HepG2 (cell line): ENCODE results near the gene ANXA11.

ENCODE experiments used
- GMEB1 ChIP-seq: sonication (generic); formaldehyde crosslinking; IDR thresholded peaks from 2 replicates; pipeline ENCODE4 v1.5.1; 2020; ENCODE audit warnings: missing genetic modification reagents, mild to moderate bottlenecking, borderline replicate concordance
- JUN ChIP-seq: sonication (generic); formaldehyde crosslinking; IDR thresholded peaks from 2 replicates; pipeline ENCODE4 v1.4.0; 2020; ENCODE audit warnings: mild to moderate bottlenecking, missing genetic modification reagents
- PHF20 ChIP-seq: sonication (generic); formaldehyde crosslinking; IDR thresholded peaks from 2 replicates; pipeline ENCODE4 v1.5.0; 2020; ENCODE audit warnings: mild to moderate bottlenecking, missing genetic modification reagents
- SMC3 ChIP-seq: IDR thresholded peaks from 2 replicates; pipeline ENCODE4 v1.6.1; 2011; ENCODE audit warnings: low read length, improper control_type of control experiment
- TAF1 ChIP-seq: sonication (generic); formaldehyde crosslinking; IDR thresholded peaks from 2 replicates; pipeline ENCODE4 v1.4.0; 2020; ENCODE audit warnings: missing genetic modification reagents
- ZNF431 ChIP-seq: sonication (generic); formaldehyde crosslinking; IDR thresholded peaks from 2 replicates; pipeline ENCODE4 v1.9.0; 2022; ENCODE audit warnings: missing genetic modification reagents, low read depth, mild to moderate bottlenecking, borderline replicate concordance
- ZNF512B ChIP-seq: sonication (generic); formaldehyde crosslinking; IDR thresholded peaks from 2 replicates; pipeline ENCODE4 v1.5.1; 2020; ENCODE audit warnings: missing genetic modification reagents, mild to moderate bottlenecking, borderline replicate concordance
- ZNF761 ChIP-seq: sonication (generic); formaldehyde crosslinking; conservative IDR thresholded peaks from 2 replicates; pipeline ENCODE4 v1.4.0; 2020; ENCODE audit warnings: mild to moderate bottlenecking, missing genetic modification reagents
- TF ChIP-seq, protein P1 (sequence below): sonication (generic); formaldehyde crosslinking; IDR thresholded peaks from 2 replicates; pipeline ENCODE4 v1.4.0; 2020; ENCODE audit warnings: low read depth, mild to moderate bottlenecking, missing genetic modification reagents
- TF ChIP-seq, protein P2 (sequence below): sonication (generic); formaldehyde crosslinking; IDR thresholded peaks from 2 replicates; pipeline ENCODE4 v1.5.0; 2020; ENCODE audit warnings: mild to moderate bottlenecking, missing genetic modification reagents, moderate library complexity
- TF ChIP-seq, protein P3 (sequence below), 2 experiments: IDR thresholded peaks; 2 replicates each; pipeline ENCODE4 v1.6.1; 2011 to 2012; ENCODE audit warnings: low read length in 2 of 2, borderline replicate concordance in 1 of 2, low read depth in 1 of 2, mild to moderate bottlenecking in 1 of 2, moderate library complexity in 1 of 2

DNA sequence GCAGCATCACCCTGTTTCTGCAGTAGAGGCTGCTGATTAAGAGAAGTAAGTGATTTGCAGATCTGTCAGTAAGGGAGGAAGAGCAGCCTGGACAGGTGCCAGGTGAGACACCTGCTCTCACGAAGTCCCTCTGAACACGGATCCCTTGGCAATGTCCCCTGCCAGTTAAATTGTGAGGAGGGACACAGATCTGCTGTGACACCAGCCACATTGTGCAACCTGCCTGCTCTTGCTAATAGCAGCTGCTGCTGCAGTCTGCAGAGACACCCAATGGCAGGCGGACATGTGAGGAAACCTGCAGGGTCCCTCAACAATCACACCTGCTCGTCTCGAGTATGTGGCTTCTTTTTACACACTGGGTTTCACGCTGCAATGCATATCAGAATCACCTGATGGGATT, 31.9 kb downstream of the ANXA11 start:
- TF ChIP-seq TAF1 (no peak), ZNF512B (CRISPR knock-in tag) (no peak), ZNF431 (CRISPR knock-in tag) (no peak), SMC3 (no peak), JUN (no peak), ZNF761 (no peak), GMEB1 (no peak), PHF20 (CRISPR knock-in tag) (no peak)
- TF ChIP-seq, protein P1, sequence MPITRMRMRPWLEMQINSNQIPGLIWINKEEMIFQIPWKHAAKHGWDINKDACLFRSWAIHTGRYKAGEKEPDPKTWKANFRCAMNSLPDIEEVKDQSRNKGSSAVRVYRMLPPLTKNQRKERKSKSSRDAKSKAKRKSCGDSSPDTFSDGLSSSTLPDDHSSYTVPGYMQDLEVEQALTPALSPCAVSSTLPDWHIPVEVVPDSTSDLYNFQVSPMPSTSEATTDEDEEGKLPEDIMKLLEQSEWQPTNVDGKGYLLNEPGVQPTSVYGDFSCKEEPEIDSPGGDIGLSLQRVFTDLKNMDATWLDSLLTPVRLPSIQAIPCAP (CRISPR knock-in tag) = no peak
- TF ChIP-seq, protein P2, sequence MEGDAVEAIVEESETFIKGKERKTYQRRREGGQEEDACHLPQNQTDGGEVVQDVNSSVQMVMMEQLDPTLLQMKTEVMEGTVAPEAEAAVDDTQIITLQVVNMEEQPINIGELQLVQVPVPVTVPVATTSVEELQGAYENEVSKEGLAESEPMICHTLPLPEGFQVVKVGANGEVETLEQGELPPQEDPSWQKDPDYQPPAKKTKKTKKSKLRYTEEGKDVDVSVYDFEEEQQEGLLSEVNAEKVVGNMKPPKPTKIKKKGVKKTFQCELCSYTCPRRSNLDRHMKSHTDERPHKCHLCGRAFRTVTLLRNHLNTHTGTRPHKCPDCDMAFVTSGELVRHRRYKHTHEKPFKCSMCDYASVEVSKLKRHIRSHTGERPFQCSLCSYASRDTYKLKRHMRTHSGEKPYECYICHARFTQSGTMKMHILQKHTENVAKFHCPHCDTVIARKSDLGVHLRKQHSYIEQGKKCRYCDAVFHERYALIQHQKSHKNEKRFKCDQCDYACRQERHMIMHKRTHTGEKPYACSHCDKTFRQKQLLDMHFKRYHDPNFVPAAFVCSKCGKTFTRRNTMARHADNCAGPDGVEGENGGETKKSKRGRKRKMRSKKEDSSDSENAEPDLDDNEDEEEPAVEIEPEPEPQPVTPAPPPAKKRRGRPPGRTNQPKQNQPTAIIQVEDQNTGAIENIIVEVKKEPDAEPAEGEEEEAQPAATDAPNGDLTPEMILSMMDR (CRISPR knock-in tag) = no peak
- TF ChIP-seq, protein P3, sequence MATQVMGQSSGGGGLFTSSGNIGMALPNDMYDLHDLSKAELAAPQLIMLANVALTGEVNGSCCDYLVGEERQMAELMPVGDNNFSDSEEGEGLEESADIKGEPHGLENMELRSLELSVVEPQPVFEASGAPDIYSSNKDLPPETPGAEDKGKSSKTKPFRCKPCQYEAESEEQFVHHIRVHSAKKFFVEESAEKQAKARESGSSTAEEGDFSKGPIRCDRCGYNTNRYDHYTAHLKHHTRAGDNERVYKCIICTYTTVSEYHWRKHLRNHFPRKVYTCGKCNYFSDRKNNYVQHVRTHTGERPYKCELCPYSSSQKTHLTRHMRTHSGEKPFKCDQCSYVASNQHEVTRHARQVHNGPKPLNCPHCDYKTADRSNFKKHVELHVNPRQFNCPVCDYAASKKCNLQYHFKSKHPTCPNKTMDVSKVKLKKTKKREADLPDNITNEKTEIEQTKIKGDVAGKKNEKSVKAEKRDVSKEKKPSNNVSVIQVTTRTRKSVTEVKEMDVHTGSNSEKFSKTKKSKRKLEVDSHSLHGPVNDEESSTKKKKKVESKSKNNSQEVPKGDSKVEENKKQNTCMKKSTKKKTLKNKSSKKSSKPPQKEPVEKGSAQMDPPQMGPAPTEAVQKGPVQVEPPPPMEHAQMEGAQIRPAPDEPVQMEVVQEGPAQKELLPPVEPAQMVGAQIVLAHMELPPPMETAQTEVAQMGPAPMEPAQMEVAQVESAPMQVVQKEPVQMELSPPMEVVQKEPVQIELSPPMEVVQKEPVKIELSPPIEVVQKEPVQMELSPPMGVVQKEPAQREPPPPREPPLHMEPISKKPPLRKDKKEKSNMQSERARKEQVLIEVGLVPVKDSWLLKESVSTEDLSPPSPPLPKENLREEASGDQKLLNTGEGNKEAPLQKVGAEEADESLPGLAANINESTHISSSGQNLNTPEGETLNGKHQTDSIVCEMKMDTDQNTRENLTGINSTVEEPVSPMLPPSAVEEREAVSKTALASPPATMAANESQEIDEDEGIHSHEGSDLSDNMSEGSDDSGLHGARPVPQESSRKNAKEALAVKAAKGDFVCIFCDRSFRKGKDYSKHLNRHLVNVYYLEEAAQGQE (IDR thresholded peaks at IDR 0.05; ENCODE audit: borderline replicate concordance in 1 of 2, low read depth in 1 of 2, low read length in 2 of 2) = no peak
